NT2/D1 (cell line): Measurements from ENCODE around the gene AGMO.

ENCODE experiments used
- SUZ12 ChIP-seq: IDR thresholded peaks from 2 replicates; pipeline ENCODE4 v1.6.1; 2011; ENCODE audit not compliant: insufficient read length, insufficient read depth; ENCODE audit errors: extremely low read depth
- YY1 ChIP-seq: IDR thresholded peaks from 2 replicates; pipeline ENCODE4 v1.6.1; 2011; ENCODE audit not compliant: insufficient read length, insufficient read depth
- ZNF274 ChIP-seq: IDR thresholded peaks from 2 replicates; pipeline ENCODE4 v1.6.1; 2011; ENCODE audit warnings: mild to moderate bottlenecking, low read depth, low read length

GRCh38 chr7:15219758-15220157 lies 342.1 kb downstream of the AGMO start:
- TF ChIP-seq YY1 (no peak), ZNF274 (no peak), SUZ12 (no peak)
